SK-N-MC (cell line): ENCODE data around the gene METTL24.
A peak's percentile ranks its signal among the peaks of the same experiment; 100 is the strongest.

Source experiments
- EZH2 ChIP-seq: fragments of 200-600 bp; sonication (generic); IDR thresholded peaks from one replicate; pipeline ENCODE4 v1.6.1; 2017; ENCODE audit warnings: antibody characterized with exemption
- FOXP2 ChIP-seq: optimal IDR thresholded peaks from 2 replicates; pipeline ENCODE3; 2011; ENCODE audit warnings: mild to moderate bottlenecking, moderate library complexity; ENCODE audit not compliant: insufficient read depth; ENCODE audit errors: extremely low read length, control extremely low read depth
- POLR2AphosphoS5 ChIP-seq: IDR thresholded peaks from 2 replicates; pipeline ENCODE4 v1.6.1; 2012; ENCODE audit warnings: mild to moderate bottlenecking, low read depth, low read length, borderline replicate concordance

DNA sequence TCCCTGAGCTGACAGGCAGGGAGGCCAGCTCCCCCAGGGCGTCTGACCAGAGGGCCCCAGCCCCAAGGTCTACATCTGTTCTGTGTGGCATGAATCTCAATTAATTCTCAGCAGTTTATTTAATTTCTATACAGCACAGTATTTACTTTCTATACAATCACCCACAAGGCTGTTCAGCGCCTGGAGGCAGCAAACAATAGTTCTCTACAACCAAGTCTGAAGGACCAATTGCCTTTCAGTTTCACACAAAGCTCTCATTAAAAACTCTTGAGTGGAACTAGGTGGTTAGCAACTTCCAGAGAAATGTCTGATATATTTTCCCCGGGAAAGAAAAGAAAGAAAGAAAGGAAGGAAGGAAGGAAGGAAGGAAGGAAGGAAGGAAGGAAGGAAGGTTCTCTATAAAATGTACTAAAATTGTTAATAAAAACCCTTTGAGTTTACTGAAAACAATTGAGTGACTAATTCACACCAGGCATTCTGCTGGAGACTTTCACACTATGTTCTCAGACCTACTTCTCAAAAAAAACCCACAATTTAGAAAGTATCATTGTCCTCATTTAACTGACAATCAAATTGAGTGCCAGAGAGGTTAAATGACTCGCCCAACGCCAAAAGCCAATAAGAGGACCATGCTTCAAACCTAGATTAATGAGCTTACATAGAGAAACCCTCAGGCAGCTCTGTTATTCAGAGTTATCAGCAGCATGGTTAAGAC is 62.5 kb downstream of the METTL24 start:
- no peak for TF ChIP-seq EZH2
- peak; percentile 29; the same call in 1 of the 2 replicates for TF ChIP-seq POLR2AphosphoS5
- TF ChIP-seq FOXP2: peak; percentile 35
